IMR-90 (cell line): Measurements from ENCODE around the gene PCP4L1. TPM values are rescaled to one million over a fixed set of nuclear protein-coding genes. Genes with fewer than 3 reads are reported as not detected.

ENCODE experiments used
- ATAC-seq: fragments of 200-7000 bp; cut with Tn5 transposase; 2 replicates; pipeline ENCODE4 v1.9.1; 2020; ENCODE audit warnings: low read depth, mild to moderate bottlenecking, moderate library complexity
- BruUV-seq: library from RNA; stranded (reverse); fragments of 400-500 nt; replicated peaks from 2 replicates; lab custom pipeline; 2021; lab: Mats Ljungman, UMichigan
- CTCF ChIA-PET: fragments of 300-600 bp; formaldehyde crosslinking; extraction: SDS; loops from one replicate; lab custom pipeline; 2021; ENCODE audit warnings: antibody characterized with exemption; lab: Yijun Ruan, JAX
- POLR2A ChIA-PET: fragments of 300-600 bp; sonication (Branson Sonifier 250); formaldehyde crosslinking; loops from one replicate; lab custom pipeline; 2022; ENCODE audit warnings: antibody characterized with exemption; ENCODE audit not compliant: unreplicated experiment; lab: Charles Lee
- DNase-seq: peaks from one replicate; pipeline ENCODE4 v3.0.0; 2013
- H2AFZ ChIP-seq: replicated peaks from 2 replicates; pipeline ENCODE3; 2013; ENCODE audit warnings: low read length, mild to moderate bottlenecking; ENCODE audit not compliant: poor library complexity
- H2AK5ac ChIP-seq: 2 replicates; pipeline ENCODE4 v1.6.1; 2013; ENCODE audit warnings: low read depth, low read length, inconsistent platforms
- H2AK9ac ChIP-seq: replicated peaks from 2 replicates; pipeline ENCODE3; 2013; ENCODE audit warnings: mild to moderate bottlenecking, low read depth, low read length, moderate library complexity; ENCODE audit not compliant: poor library complexity
- H2BK120ac ChIP-seq: 2 replicates; pipeline ENCODE4 v1.6.1; 2013; ENCODE audit warnings: low read depth, low read length, inconsistent platforms
- H2BK15ac ChIP-seq: 3 replicates; pipeline ENCODE4 v1.6.1; 2013; ENCODE audit warnings: low read depth, low read length, inconsistent platforms
- H2BK20ac ChIP-seq: 2 replicates; pipeline ENCODE4 v1.6.1; 2013; ENCODE audit warnings: low read depth, mild to moderate bottlenecking, inconsistent platforms, low read length, moderate library complexity
- H2BK5ac ChIP-seq: 2 replicates; pipeline ENCODE4 v1.6.1; 2013; ENCODE audit warnings: mild to moderate bottlenecking, low read depth, low read length, inconsistent platforms; ENCODE audit not compliant: poor library complexity, severe bottlenecking
- H3K14ac ChIP-seq: replicated peaks from 2 replicates; pipeline ENCODE4 v1.6.1; 2013; ENCODE audit warnings: low read depth, low read length, inconsistent platforms
- H3K18ac ChIP-seq: 2 replicates; pipeline ENCODE4 v1.6.1; 2013; ENCODE audit warnings: low read depth, low read length, control low read depth
- H3K23ac ChIP-seq: 2 replicates; pipeline ENCODE4 v1.6.1; 2013; ENCODE audit warnings: low read depth, low read length, inconsistent platforms
- H3K27ac ChIP-seq: 2 replicates; pipeline ENCODE4 v1.5.1; 2013; ENCODE audit warnings: mild to moderate bottlenecking, control low read depth, low read length; ENCODE audit not compliant: insufficient read depth
- H3K27me3 ChIP-seq: 2 replicates; pipeline ENCODE4 v1.6.1; 2013; ENCODE audit warnings: low read length; ENCODE audit not compliant: control insufficient read depth, insufficient read depth
- H3K36me3 ChIP-seq: 2 replicates; pipeline ENCODE4 v1.6.1; 2013; ENCODE audit warnings: low read length, mixed read lengths; ENCODE audit not compliant: control insufficient read depth, insufficient read depth
- H3K4ac ChIP-seq: 2 replicates; pipeline ENCODE4 v1.6.1; 2013; ENCODE audit warnings: low read depth, low read length, inconsistent platforms
- H3K4me1 ChIP-seq: 2 replicates; pipeline ENCODE4 v1.6.1; 2013; ENCODE audit warnings: low read length, mixed read lengths; ENCODE audit not compliant: control insufficient read depth, insufficient read depth
- H3K4me2 ChIP-seq: 2 replicates; pipeline ENCODE4 v1.6.1; 2013; ENCODE audit warnings: low read depth, mild to moderate bottlenecking, control low read depth, low read length, moderate library complexity
- H3K4me3 ChIP-seq: 2 replicates; pipeline ENCODE4 v1.5.1; 2013; ENCODE audit warnings: low read depth, mild to moderate bottlenecking, control low read depth, low read length, moderate library complexity; ENCODE audit not compliant: insufficient read depth
- H3K56ac ChIP-seq: 2 replicates; pipeline ENCODE4 v1.6.1; 2013; ENCODE audit warnings: low read length, inconsistent platforms; ENCODE audit not compliant: insufficient read depth; ENCODE audit errors: extremely low read depth
- H3K79me1 ChIP-seq, 2 experiments: 2 replicates each; pipeline ENCODE4 v1.6.1; 2013; ENCODE audit warnings: low read length in 2 of 2, inconsistent platforms in 1 of 2, low read depth in 1 of 2
- H3K9ac ChIP-seq: 2 replicates; pipeline ENCODE4 v1.6.1; 2013; ENCODE audit warnings: low read depth, low read length, control low read depth
- H3K9me1 ChIP-seq: 2 replicates; pipeline ENCODE4 v1.6.1; 2013; ENCODE audit warnings: low read length, inconsistent platforms; ENCODE audit not compliant: insufficient read depth
- H3K9me3 ChIP-seq: 2 replicates; pipeline ENCODE4 v1.6.1; 2013; ENCODE audit warnings: low read length; ENCODE audit not compliant: control insufficient read depth, insufficient read depth
- H4K20me1 ChIP-seq: 2 replicates; pipeline ENCODE4 v1.6.1; 2013; ENCODE audit warnings: low read length, inconsistent platforms; ENCODE audit not compliant: insufficient read depth
- H4K5ac ChIP-seq: 2 replicates; pipeline ENCODE4 v1.6.1; 2013; ENCODE audit warnings: mild to moderate bottlenecking, low read depth, low read length, control low read depth
- H4K8ac ChIP-seq, 2 experiments: 2 replicates each; pipeline ENCODE4 v1.6.1; 2013; ENCODE audit warnings: low read depth in 2 of 2, low read length in 2 of 2, control low read depth in 1 of 2, inconsistent platforms in 1 of 2
- H4K91ac ChIP-seq: 2 replicates; pipeline ENCODE4 v1.6.1; 2013; ENCODE audit warnings: low read depth, low read length, inconsistent platforms; ENCODE audit not compliant: insufficient read depth
- BHLHE40 ChIP-seq: fragments of 150-350 bp; IDR thresholded peaks from 2 replicates; pipeline ENCODE4 v1.6.1; 2016; ENCODE audit warnings: mild to moderate bottlenecking, low read depth, low read length
- CEBPB ChIP-seq: IDR thresholded peaks from 2 replicates; pipeline ENCODE4 v1.6.1; 2012; ENCODE audit warnings: low read depth, low read length, improper control_type of control experiment
- CHD1 ChIP-seq: IDR thresholded peaks from 2 replicates; pipeline ENCODE4 v1.6.1; 2012; ENCODE audit warnings: low read depth, low read length, improper control_type of control experiment
- ELK1 ChIP-seq: fragments of 150-350 bp; IDR thresholded peaks from 2 replicates; pipeline ENCODE4 v1.6.1; 2016; ENCODE audit warnings: low read depth, mild to moderate bottlenecking, low read length, moderate library complexity, borderline replicate concordance
- FOS ChIP-seq: fragments of 150-350 bp; IDR thresholded peaks from 2 replicates; pipeline ENCODE4 v1.6.1; 2016; ENCODE audit warnings: low read depth, low read length
- MAFK ChIP-seq: IDR thresholded peaks from 2 replicates; pipeline ENCODE4 v1.6.1; 2012; ENCODE audit warnings: low read depth, low read length, improper control_type of control experiment
- MAZ ChIP-seq: IDR thresholded peaks from 2 replicates; pipeline ENCODE4 v1.6.1; 2012; ENCODE audit warnings: low read depth, mild to moderate bottlenecking, low read length, improper control_type of control experiment, moderate library complexity, borderline replicate concordance
- MXI1 ChIP-seq: IDR thresholded peaks from 2 replicates; pipeline ENCODE4 v1.6.1; 2012; ENCODE audit warnings: low read depth, mild to moderate bottlenecking, low read length, moderate library complexity, borderline replicate concordance
- NFE2L2 ChIP-seq: fragments of 150-350 bp; IDR thresholded peaks from 2 replicates; pipeline ENCODE4 v1.6.1; 2016; ENCODE audit warnings: low read depth, mild to moderate bottlenecking, low read length
- POLR2A ChIP-seq: IDR thresholded peaks from 2 replicates; pipeline ENCODE4 v1.6.1; 2012; ENCODE audit warnings: mild to moderate bottlenecking, low read depth, low read length
- RAD21 ChIP-seq: IDR thresholded peaks from 2 replicates; pipeline ENCODE4 v1.6.1; 2012; ENCODE audit warnings: low read length, improper control_type of control experiment
- RCOR1 ChIP-seq: IDR thresholded peaks from 2 replicates; pipeline ENCODE4 v1.6.1; 2012; ENCODE audit warnings: mild to moderate bottlenecking, low read length, improper control_type of control experiment; ENCODE audit not compliant: insufficient replicate concordance
- RFX5 ChIP-seq: IDR thresholded peaks from 2 replicates; pipeline ENCODE4 v1.8.0; 2012; ENCODE audit warnings: low read depth, mild to moderate bottlenecking, low read length, moderate library complexity
- SMC3 ChIP-seq: fragments of 150-350 bp; IDR thresholded peaks from 2 replicates; pipeline ENCODE4 v1.6.1; 2016; ENCODE audit warnings: low read depth, mild to moderate bottlenecking, antibody characterized with exemption, low read length, moderate library complexity
- USF2 ChIP-seq: fragments of 150-350 bp; IDR thresholded peaks from 2 replicates; pipeline ENCODE4 v1.6.1; 2017; ENCODE audit warnings: mild to moderate bottlenecking, antibody characterized with exemption, low read length, low read depth
- WGBS, 2 experiments: methylation state at CpG; one replicate each; pipeline versions ENCODE4 v1.1.5 to v1.1.7; 2013; ENCODE audit warnings: missing lambda C conversion rate in 2 of 2; ENCODE audit not compliant: insufficient read length in 1 of 2; ENCODE audit errors: extremely low coverage in 2 of 2; 5-methylcytosine and 5-hydroxymethylcytosine counted together
- dilution Hi-C: fragments of 300-500 bp; cut with HindIII; formaldehyde crosslinking; loops from one replicate; pipeline ENCODE4 v1.14.3; 2018; ENCODE audit warnings: low sequenced_read_pairs; ENCODE audit not compliant: unreplicated experiment
- in situ Hi-C: fragments of 300-500 bp; cut with MboI; formaldehyde crosslinking; loops from 3 replicates; pipeline ENCODE4 v1.14.3; 2019; ENCODE audit warnings: low sequenced_read_pairs, inconsistent platforms, mixed read lengths
- intact Hi-C: fragments of 100-400 bp; cut with micrococcal nuclease; formaldehyde crosslinking; loops from 2 replicates; pipeline ENCODE4 v1.10.0; 2022
- polyA plus RNA-seq, 3 experiments: library from polyadenylated mRNA; depleted of rRNA; stranded (reverse); fragments of >200 nt; gene quantifications; 2 replicates each; pipeline ENCODE4 v1.2.3, GENCODE V29; 2012; ENCODE audit warnings: low replicate concordance in 1 of 3
- total RNA-seq: library from RNA; depleted of rRNA; stranded (reverse); fragments of >200 nt; gene quantifications from 2 replicates; pipeline ENCODE4 v1.2.3, GENCODE V29; 2012

PCP4L1 gene
- total and polyA plus RNA-seq, 2 of the 4 experiments (the other 2 are of a cell fraction) = not detected

- H3K9me3 ChIP-seq = no peaks in the 10 kb centered on the region
- H3K36me3 ChIP-seq = peaks cover 19% of the 10 kb centered on the region
- H4K8ac ChIP-seq = peak within 1 kb of the TSS; percentile 96 to 97
- H3K9ac ChIP-seq = peak within 1 kb of the TSS; percentile 81
- H3K18ac ChIP-seq = peak within 1 kb of the TSS; percentile 16; the same call in 1 of the 2 replicates
- peaks cover 3% of the 10 kb centered on the region; the same call in 1 of the 2 replicates for H3K9me1 ChIP-seq
- dilution Hi-C loops = no loop called here
- H3K4ac ChIP-seq = peak within 1 kb of the TSS; percentile 83
- H3K27me3 ChIP-seq = no peaks in the 10 kb centered on the region; the same call in 1 of the 2 replicates
- H2BK15ac ChIP-seq = peak within 1 kb of the TSS; percentile 39; the same call in 1 of the 3 replicates
- DNase-seq = peak; percentile 100
- in situ Hi-C loops = loop anchor here (5.0 kb wide), 2 partner anchors 67 to 157 kb away; no protein-coding TSS in a partner anchor
- H4K91ac ChIP-seq = peak within 1 kb of the TSS; percentile 92
- H2AFZ ChIP-seq = peak within 1 kb of the TSS; percentile 98
- 0% methylated on average over 3 of the region's 16 CpGs; no CpG with 5 or more reads in 1 of the 2 experiments for WGBS, 2 experiments
- peak within 1 kb of the TSS; percentile 29 for H2BK5ac ChIP-seq
- H3K4me1 ChIP-seq = peaks cover 9% of the 10 kb centered on the region; the same call in 1 of the 2 replicates
- no TSS peak for BruUV-seq
- peak within 1 kb of the TSS; percentile 89 for H3K14ac ChIP-seq
- H3K79me1 ChIP-seq = peaks cover 9 to 17% of the 10 kb centered on the region in 2 experiments; a peak in 3 of 4 replicates
- peak within 1 kb of the TSS; percentile 89 for H3K56ac ChIP-seq
- H4K5ac ChIP-seq = peak within 1 kb of the TSS; percentile 69
- peak within 1 kb of the TSS; percentile 66 for H2BK120ac ChIP-seq
- ChIA-PET POLR2A (interaction anchor here (0.5 to 0.7 kb wide), 6 partner anchors 8 to 133 kb away, joined by 3 to 8 read pairs (median 6); partner anchors contain the start of gene NDUFS2), CTCF (interaction anchor here (0.5 to 3.2 kb wide), 17 partner anchors 10 to 437 kb away, joined by 3 to 21 read pairs (median 4); partner anchors contain the start of gene NDUFS2)
- no peak within 1 kb of the TSS; the same call in 1 of the 2 replicates for H2BK20ac ChIP-seq
- peak within 1 kb of the TSS; percentile 62 for H3K23ac ChIP-seq
- H4K20me1 ChIP-seq = no peaks in the 10 kb centered on the region
- H3K4me3 ChIP-seq = peak within 1 kb of the TSS; percentile 74
- H3K27ac ChIP-seq = peak within 1 kb of the TSS; percentile 68
- H2AK5ac ChIP-seq = peak within 1 kb of the TSS; percentile 67; the same call in 1 of the 2 replicates
- intact Hi-C loops = loop anchor here (1.0 kb wide), 1 partner anchor 33 kb away; no protein-coding TSS in a partner anchor
- ATAC-seq = peak; percentile 95
- peak within 1 kb of the TSS; percentile 81 for H3K4me2 ChIP-seq
- H2AK9ac ChIP-seq = peak within 1 kb of the TSS; percentile 97
- TF ChIP-seq RAD21 (peak; percentile 63), CHD1 (no peak), USF2 (no peak), MXI1 (peak; percentile 90), RFX5 (no peak), MAFK (no peak), POLR2A (no peak), BHLHE40 (no peak), SMC3 (peak; percentile 72), RCOR1 (no peak), NFE2L2 (no peak), FOS (no peak), ELK1 (no peak), MAZ (no peak; the same call in 1 of the 2 replicates), CEBPB (no peak)
These were observed 32.8 kb upstream of the PCP4L1 start, which contains the start of gene TOMM40L for GRCh38 chr1:161225534-161226319. TOMM40L (plus strand) TSS chr1:161226060; CDS start chr1:161226490, 430 bp downstream.
